BJ (cell line): ENCODE results near the gene ECSIT. TPM values are rescaled to one million over a fixed set of nuclear protein-coding genes. Genes with fewer than 3 reads are reported as not detected.

Experiments
- CTCF ChIA-PET: fragments of 350-600 bp; formaldehyde crosslinking; extraction: SDS; loops from one replicate; lab custom pipeline; 2021; ENCODE audit warnings: antibody characterized with exemption, inconsistent platforms; lab: Yijun Ruan, JAX
- POLR2A ChIA-PET: fragments of 300-600 bp; sonication (Branson Sonifier 250); formaldehyde crosslinking; extraction: SDS; loops from one replicate; lab custom pipeline; 2021; ENCODE audit warnings: antibody characterized with exemption; lab: Charles Lee
- DNase-seq: peaks from one replicate; pipeline ENCODE4 v3.0.0-alpha.2; 2011; ENCODE audit warnings: low read depth
- H3K27me3 ChIP-seq: 2 replicates; pipeline ENCODE4 v1.6.0; 2011; ENCODE audit warnings: low read length; ENCODE audit not compliant: control insufficient read depth, insufficient read depth
- H3K36me3 ChIP-seq: 2 replicates; pipeline ENCODE4 v1.5.1; 2011; ENCODE audit warnings: low read length; ENCODE audit not compliant: control insufficient read depth, insufficient read depth
- H3K4me3 ChIP-seq: 2 replicates; pipeline ENCODE4 v1.5.1; 2011; ENCODE audit warnings: low read depth, mild to moderate bottlenecking, control low read depth, low read length
- CTCF ChIP-seq: IDR thresholded peaks from 2 replicates; pipeline ENCODE4 v1.5.1; 2011; ENCODE audit warnings: low read depth, mild to moderate bottlenecking, control low read depth, inconsistent platforms, low read length, moderate library complexity; ENCODE audit not compliant: insufficient read depth
- polyA plus RNA-seq: library from polyadenylated mRNA; depleted of rRNA; stranded (reverse); fragments of >200 nt; gene quantifications from 2 replicates; pipeline ENCODE4 v1.2.3, GENCODE V29; 2011

Gene ECSIT
- polyA plus RNA-seq, 1 experiment: 45.2 TPM

GRCh38 chr19:11530432-11530831 is 1.5 kb upstream of the ECSIT start:
- ChIA-PET POLR2A (no interaction called here), CTCF (interaction anchor here (1.0 kb wide), 1 partner anchor 9 kb away, joined by 3 read pairs; no protein-coding TSS in a partner anchor)
- Histone ChIP-seq H3K36me3 (no peaks in the 10 kb centered on the region), H3K27me3 (no peaks in the 10 kb centered on the region), H3K4me3 (no peak overlapping the region)
- TF ChIP-seq CTCF: peak; percentile 26; the same call in 1 of the 2 replicates
- no peak for DNase-seq

GRCh38 chr19:11519138-11519537 is 9.8 kb downstream of the ECSIT start:
- ChIA-PET POLR2A (no interaction called here), CTCF (interaction anchor here (1.1 to 1.2 kb wide), 2 partner anchors 16 to 36 kb away, joined by 3 to 4 read pairs; no protein-coding TSS in a partner anchor)

GRCh38 chr19:11513946-11514345 is 15.0 kb downstream of the ECSIT start:
- H3K27me3 ChIP-seq: no peaks in the 10 kb centered on the region
- ChIA-PET CTCF (no interaction called here), POLR2A (no interaction called here)
- DNase-seq: no peak
- no peak for TF ChIP-seq CTCF
- peaks cover 3% of the 10 kb centered on the region for H3K36me3 ChIP-seq
- no peak overlapping the region for H3K4me3 ChIP-seq

More at GRCh38 chr19:11519138-11519537, 9.8 kb downstream of the ECSIT start:
- Histone ChIP-seq H3K4me3 (no peak overlapping the region), H3K36me3 (peaks cover 4% of the 10 kb centered on the region), H3K27me3 (no peaks in the 10 kb centered on the region)
- DNase-seq: no peak
- no peak for TF ChIP-seq CTCF

GRCh38 chr19:11510444-11510843 is 18.5 kb downstream of the ECSIT start:
- H3K27me3 ChIP-seq: no peaks in the 10 kb centered on the region
- no peak for DNase-seq
- no peak overlapping the region for H3K4me3 ChIP-seq
- POLR2A ChIA-PET: no interaction called here
- peaks cover 2% of the 10 kb centered on the region for H3K36me3 ChIP-seq
- no peak for TF ChIP-seq CTCF
- CTCF ChIA-PET: no interaction called here

GRCh38 chr19:11507370-11508078 is 21.4 kb downstream of the ECSIT start:
- no peak overlapping the region for H3K4me3 ChIP-seq
- CTCF ChIA-PET: interaction anchor here (1.4 kb wide), 1 partner anchor 221 kb away, joined by 4 read pairs; no protein-coding TSS in a partner anchor
- no peaks in the 10 kb centered on the region for H3K27me3 ChIP-seq
- TF ChIP-seq CTCF: no peak
- no peak for DNase-seq
- POLR2A ChIA-PET: no interaction called here
- H3K36me3 ChIP-seq: peaks cover 2% of the 10 kb centered on the region
